Fibroblast of lung (primary cell): ENCODE results near the gene NIF3L1.

Experiments used
- EZH2 ChIP-seq: IDR thresholded peaks from 2 replicates; pipeline ENCODE4 v1.5.1; 2012; ENCODE audit warnings: low read length, control low read depth, mild to moderate bottlenecking; ENCODE audit errors: missing control alignments
- TF ChIP-seq, protein P1 (sequence below), 2 donors: IDR thresholded peaks in 1 of 2; conservative IDR thresholded peaks in 1 of 2; 1 replicate in 1 of 2; 2 replicates in 1 of 2; pipeline ENCODE4 v1.5.1; 2011 to 2012; ENCODE audit warnings: low read length in 2 of 2, control low read depth in 1 of 2, inconsistent platforms in 1 of 2, low read depth in 1 of 2, mild to moderate bottlenecking in 1 of 2

DNA sequence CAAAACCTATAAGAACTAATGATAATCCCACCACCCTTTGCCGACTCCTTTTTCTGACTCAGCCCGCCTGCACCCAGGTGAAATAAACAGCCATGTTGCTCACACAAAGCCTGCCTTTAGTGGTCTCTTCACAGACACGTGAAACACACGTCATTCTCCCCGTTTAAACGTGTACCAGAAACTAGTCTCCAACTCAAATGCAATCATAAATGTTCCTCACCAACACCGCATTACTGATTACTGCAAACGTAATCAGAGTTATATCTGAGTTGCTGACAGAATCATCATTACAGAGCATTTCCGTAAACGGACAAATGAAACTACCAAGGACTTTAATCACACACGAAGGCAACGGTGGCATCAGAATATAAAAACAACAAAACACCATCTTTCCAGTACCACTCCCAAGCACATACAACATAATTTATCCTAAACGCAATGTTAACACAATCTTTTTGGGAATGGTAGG, 26.6 kb upstream of the NIF3L1 start:
- TF ChIP-seq, protein P1, sequence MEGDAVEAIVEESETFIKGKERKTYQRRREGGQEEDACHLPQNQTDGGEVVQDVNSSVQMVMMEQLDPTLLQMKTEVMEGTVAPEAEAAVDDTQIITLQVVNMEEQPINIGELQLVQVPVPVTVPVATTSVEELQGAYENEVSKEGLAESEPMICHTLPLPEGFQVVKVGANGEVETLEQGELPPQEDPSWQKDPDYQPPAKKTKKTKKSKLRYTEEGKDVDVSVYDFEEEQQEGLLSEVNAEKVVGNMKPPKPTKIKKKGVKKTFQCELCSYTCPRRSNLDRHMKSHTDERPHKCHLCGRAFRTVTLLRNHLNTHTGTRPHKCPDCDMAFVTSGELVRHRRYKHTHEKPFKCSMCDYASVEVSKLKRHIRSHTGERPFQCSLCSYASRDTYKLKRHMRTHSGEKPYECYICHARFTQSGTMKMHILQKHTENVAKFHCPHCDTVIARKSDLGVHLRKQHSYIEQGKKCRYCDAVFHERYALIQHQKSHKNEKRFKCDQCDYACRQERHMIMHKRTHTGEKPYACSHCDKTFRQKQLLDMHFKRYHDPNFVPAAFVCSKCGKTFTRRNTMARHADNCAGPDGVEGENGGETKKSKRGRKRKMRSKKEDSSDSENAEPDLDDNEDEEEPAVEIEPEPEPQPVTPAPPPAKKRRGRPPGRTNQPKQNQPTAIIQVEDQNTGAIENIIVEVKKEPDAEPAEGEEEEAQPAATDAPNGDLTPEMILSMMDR (conservative IDR thresholded peaks at IDR 0.05 in 1 of 2, IDR thresholded peaks at IDR 0.05 in 1 of 2; ENCODE audit: low read depth in 1 of 2, low read length in 2 of 2), result no peak
- no peak for TF ChIP-seq EZH2
